ENCODE data around the gene SKIL. TPM values are rescaled to one million over a fixed set of nuclear protein-coding genes. Genes with fewer than 3 reads are reported as not detected.
"Not testable (repeated sequence)": the region's sequence is repeated elsewhere in the genome, so short reads cannot be mapped to it uniquely, and the experiment has no call there.

The SKIL gene
- total RNA-seq, 2 donors from 2014 or later: 16.9 to 41.3 TPM

- H3K27me3 ChIP-seq: no peaks in the 10 kb centered on the region
- H3K4me1 ChIP-seq: no peaks in the 10 kb centered on the region
- intact Hi-C loops (cut with DNase I): no loop called here
- no peaks in the 10 kb centered on the region for H3K9me3 ChIP-seq
- TF ChIP-seq, protein P1, sequence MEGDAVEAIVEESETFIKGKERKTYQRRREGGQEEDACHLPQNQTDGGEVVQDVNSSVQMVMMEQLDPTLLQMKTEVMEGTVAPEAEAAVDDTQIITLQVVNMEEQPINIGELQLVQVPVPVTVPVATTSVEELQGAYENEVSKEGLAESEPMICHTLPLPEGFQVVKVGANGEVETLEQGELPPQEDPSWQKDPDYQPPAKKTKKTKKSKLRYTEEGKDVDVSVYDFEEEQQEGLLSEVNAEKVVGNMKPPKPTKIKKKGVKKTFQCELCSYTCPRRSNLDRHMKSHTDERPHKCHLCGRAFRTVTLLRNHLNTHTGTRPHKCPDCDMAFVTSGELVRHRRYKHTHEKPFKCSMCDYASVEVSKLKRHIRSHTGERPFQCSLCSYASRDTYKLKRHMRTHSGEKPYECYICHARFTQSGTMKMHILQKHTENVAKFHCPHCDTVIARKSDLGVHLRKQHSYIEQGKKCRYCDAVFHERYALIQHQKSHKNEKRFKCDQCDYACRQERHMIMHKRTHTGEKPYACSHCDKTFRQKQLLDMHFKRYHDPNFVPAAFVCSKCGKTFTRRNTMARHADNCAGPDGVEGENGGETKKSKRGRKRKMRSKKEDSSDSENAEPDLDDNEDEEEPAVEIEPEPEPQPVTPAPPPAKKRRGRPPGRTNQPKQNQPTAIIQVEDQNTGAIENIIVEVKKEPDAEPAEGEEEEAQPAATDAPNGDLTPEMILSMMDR (IDR thresholded peaks at IDR 0.05): no peak
- H3K36me3 ChIP-seq: no peaks in the 10 kb centered on the region
- no peak overlapping the region for H3K9ac ChIP-seq (ENCODE audit: low read depth in 2 of 2, low read length in 2 of 2)
- no peak for DNase-seq
- H3K27ac ChIP-seq: no peak overlapping the region
- H3K4me3 ChIP-seq: no peak overlapping the region
Measured at GRCh38 chr3:170322566-170323269, 34.8 kb upstream of the SKIL start.

- no peaks in the 10 kb centered on the region for H3K36me3 ChIP-seq
- H3K4me3 ChIP-seq: no peak overlapping the region
- H3K27ac ChIP-seq: no peak overlapping the region
- no peak overlapping the region for H3K9ac ChIP-seq (ENCODE audit: low read depth in 2 of 2, low read length in 2 of 2)
- no peaks in the 10 kb centered on the region for H3K27me3 ChIP-seq
- DNase-seq: no peak
- intact Hi-C loops (cut with DNase I): no loop called here
- no peaks in the 10 kb centered on the region for H3K4me1 ChIP-seq
- TF ChIP-seq, protein P1 (IDR thresholded peaks at IDR 0.05): no peak
- no peaks in the 10 kb centered on the region for H3K9me3 ChIP-seq
Measured at GRCh38 chr3:170323331-170323730, 34.2 kb upstream of the SKIL start.

GRCh38 chr3:170324962-170325361 is 32.6 kb upstream of the SKIL start:
- intact Hi-C loops (cut with DNase I): no loop called here
- Histone ChIP-seq H3K27ac (no peak overlapping the region), H3K4me1 (no peaks in the 10 kb centered on the region), H3K4me3 (no peak overlapping the region), H3K36me3 (no peaks in the 10 kb centered on the region), H3K9me3 (no peaks in the 10 kb centered on the region), H3K27me3 (no peaks in the 10 kb centered on the region), H3K9ac (ENCODE audit: low read depth in 2 of 2, low read length in 2 of 2) (no peak overlapping the region)
- TF ChIP-seq, protein P1 (IDR thresholded peaks at IDR 0.05): no peak
- no peak for DNase-seq

DNA sequence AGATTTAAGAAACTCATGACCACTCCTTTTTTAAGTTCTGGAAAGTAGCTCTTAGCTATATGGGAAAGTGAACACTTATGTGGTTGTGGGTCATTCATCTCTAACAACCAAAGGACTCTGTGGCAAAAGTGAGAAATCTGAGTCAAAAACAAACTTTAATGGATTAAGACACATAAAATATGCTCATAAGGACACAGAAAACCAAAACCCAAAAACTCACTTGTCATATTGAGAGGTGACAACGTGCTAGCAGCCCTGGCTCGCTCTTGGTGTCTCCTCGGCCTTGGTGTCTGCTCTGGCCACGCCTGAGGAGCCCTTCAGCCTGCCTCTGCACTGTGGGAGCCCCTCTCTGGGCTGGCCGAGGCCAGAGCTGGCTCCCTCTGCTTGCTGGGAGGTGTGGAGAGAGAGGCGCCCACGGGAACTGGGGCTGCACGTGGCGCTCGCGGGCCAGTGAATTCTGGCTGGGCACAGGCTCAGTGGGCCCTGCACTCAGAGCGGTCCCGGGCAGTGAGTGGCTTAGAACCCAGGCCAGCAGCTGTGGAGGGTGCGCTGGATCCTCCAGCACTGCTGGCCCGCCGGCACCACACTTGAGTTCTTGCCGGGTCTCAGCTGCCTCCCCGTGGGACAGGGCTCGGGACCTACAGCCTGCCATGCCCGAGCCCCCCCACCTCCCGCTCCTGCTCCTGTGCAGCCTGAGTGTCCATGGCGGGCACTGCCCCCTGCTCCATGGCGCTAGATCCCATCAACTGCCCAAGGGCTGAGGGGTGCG is 30.3 kb upstream of the SKIL start:
- H3K9me3 ChIP-seq: no peaks in the 10 kb centered on the region
- no peak for DNase-seq
- no peak overlapping the region for H3K4me3 ChIP-seq
- H3K27ac ChIP-seq: no peak overlapping the region
- no peaks in the 10 kb centered on the region for H3K36me3 ChIP-seq
- H3K27me3 ChIP-seq: no peaks in the 10 kb centered on the region
- TF ChIP-seq, protein P1 (IDR thresholded peaks at IDR 0.05): no peak
- intact Hi-C loops (cut with DNase I): no loop called here
- H3K9ac ChIP-seq (ENCODE audit: low read depth in 2 of 2, low read length in 2 of 2): no peak overlapping the region
- no peaks in the 10 kb centered on the region for H3K4me1 ChIP-seq

GRCh38 chr3:170327868-170328548 is 29.5 kb upstream of the SKIL start:
- intact Hi-C loops (cut with DNase I); H3K27me3 ChIP-seq; H3K27ac ChIP-seq; DNase-seq; H3K4me3 ChIP-seq; H3K9ac ChIP-seq (ENCODE audit: low read depth in 2 of 2, low read length in 2 of 2); H3K36me3 ChIP-seq; H3K4me1 ChIP-seq; H3K9me3 ChIP-seq: not testable (repeated sequence)
